ENCODE results near the gene GPR39. TPM values are rescaled to one million over a fixed set of nuclear protein-coding genes. Genes with fewer than 3 reads are reported as not detected.

GPR39 gene
- total and polyA plus RNA-seq, 2 donors (not counting 3 experiments of a cell fraction or from before 2014, with no cell fraction given), result 0.03 to 0.20 TPM

GRCh38 chr2:132676999-132677398 is 260.4 kb downstream of the GPR39 start:
- Histone ChIP-seq H3K9me1 (replicated peaks; ENCODE audit: control insufficient read depth, extremely low read depth, insufficient read depth, low read length) (no peaks in the 10 kb centered on the region), H3K9ac (replicated peaks; ENCODE audit: extremely low read depth, insufficient read depth, low read length) (no peak overlapping the region), H3K4me1 (ENCODE audit: control insufficient read depth, extremely low read depth, insufficient read depth, low read length) (peaks cover 10% of the 10 kb centered on the region), H2AFZ (ENCODE audit: low read depth, low read length) (no peak overlapping the region), H3K36me3 (ENCODE audit: control insufficient read depth in 2 of 2, extremely low read depth in 1 of 2, insufficient read depth in 2 of 2, low read length in 2 of 2) (no peaks in the 10 kb centered on the region), H3K9me3 (replicated peaks; ENCODE audit: control insufficient read depth, insufficient read depth, low read length) (no peaks in the 10 kb centered on the region), H3K4me3 (replicated peaks in 1 of 3; ENCODE audit: insufficient read depth in 1 of 3, low read depth in 1 of 3, low read length in 3 of 3) (no peak overlapping the region), H3K79me2 (ENCODE audit: control insufficient read depth, insufficient read depth, low read length) (no peaks in the 10 kb centered on the region), H3K27me3 (ENCODE audit: control insufficient read depth in 2 of 2, insufficient read depth in 2 of 2, low read length in 2 of 2) (no peaks in the 10 kb centered on the region), H3K4me2 (ENCODE audit: insufficient read depth, low read length) (no peak overlapping the region), H3K27ac (ENCODE audit: insufficient read depth, low read depth, low read length) (no peak overlapping the region), H4K20me1 (replicated peaks; ENCODE audit: control insufficient read depth, extremely low read depth, insufficient read depth, low read length) (no peaks in the 10 kb centered on the region)
- FAIRE-seq (peak; percentile 8), DNase-seq (ENCODE audit: low read depth, low spot score) (peak; percentile 22)
- CTCF ChIA-PET, result interaction anchor here (0.7 to 2.1 kb wide), 10 partner anchors 14 to 1167 kb away, joined by 3 to 13 read pairs (median 4); no protein-coding TSS in a partner anchor
- dilution Hi-C loops (cut with MboI; ENCODE audit: extremely low pct_ligation_motif_present, low sequenced_read_pairs) (no loop called here), intact Hi-C loops (cut with micrococcal nuclease) (no loop called here)
- TF ChIP-seq EZH2 (IDR thresholded peaks at IDR 0.05; ENCODE audit: borderline replicate concordance, low read depth, low read length, severe bottlenecking), result no peak
- no peak for TF ChIP-seq POLR2AphosphoS5 (IDR thresholded peaks at IDR 0.05; ENCODE audit: insufficient read depth, low read depth, low read length)
- TF ChIP-seq MYC (IDR thresholded peaks at IDR 0.05; ENCODE audit: low read depth, low read length), result no peak
- TF ChIP-seq POLR2A (IDR thresholded peaks at IDR 0.05; ENCODE audit: low read depth, low read length), result no peak
- TF ChIP-seq GATA2 (IDR thresholded peaks at IDR 0.05; ENCODE audit: insufficient read depth, insufficient read length, low read depth, low read length), result no peak
- TF ChIP-seq, protein P1, sequence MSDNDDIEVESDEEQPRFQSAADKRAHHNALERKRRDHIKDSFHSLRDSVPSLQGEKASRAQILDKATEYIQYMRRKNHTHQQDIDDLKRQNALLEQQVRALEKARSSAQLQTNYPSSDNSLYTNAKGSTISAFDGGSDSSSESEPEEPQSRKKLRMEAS (IDR thresholded peaks at IDR 0.05; ENCODE audit: insufficient read depth, insufficient read length), result no peak
- no peak for TF ChIP-seq FOS (IDR thresholded peaks at IDR 0.05; ENCODE audit: borderline replicate concordance, insufficient read depth, low read length)
- no peak for TF ChIP-seq JUN (IDR thresholded peaks at IDR 0.05; ENCODE audit: borderline replicate concordance, insufficient read depth, insufficient read length, low read depth)
- no peak for TF ChIP-seq CTCF (IDR thresholded peaks at IDR 0.05; ENCODE audit: extremely low read depth in 1 of 2, insufficient read depth in 1 of 2, low read depth in 1 of 2, low read length in 2 of 2)
- POLR2A ChIA-PET, result no interaction called here
- BruUV-seq (replicated peaks), result no TSS peak
